ENCODE measurements around the gene KLF12. TPM values are rescaled to one million over a fixed set of nuclear protein-coding genes. Genes with fewer than 3 reads are reported as not detected.

KLF12 gene
- total RNA-seq, 1 donor from 2014 or later = 10.1 TPM

- Histone ChIP-seq H3K36me3 (no peaks in the 10 kb centered on the region), H3K27me3 (no peaks in the 10 kb centered on the region), H2AFZ (replicated peaks) (no peak overlapping the region), H3K4me2 (no peak overlapping the region), H3F3A (ENCODE audit: low read depth) (no peaks in the 10 kb centered on the region), H3K79me2 (ENCODE audit: low read depth) (peaks cover 55% of the 10 kb centered on the region), H3K9ac (no peak overlapping the region), H3K9me3 (ENCODE audit: low read depth) (no peaks in the 10 kb centered on the region), H3K4me3 (no peak overlapping the region), H3K4me1 (no peaks in the 10 kb centered on the region), H4K20me1 (ENCODE audit: low read depth) (no peaks in the 10 kb centered on the region), H3K27ac (no peak overlapping the region)
- peaks cover 49% of the 10 kb centered on the region for H3K36me3 Mint-ChIP-seq
- no peaks in the 10 kb centered on the region for H3K4me1 Mint-ChIP-seq
- DNase-seq (ENCODE audit: low spot score) = no peak
- H3K27me3 Mint-ChIP-seq (ENCODE audit: insufficient read depth, low read depth) = no peaks in the 10 kb centered on the region
- TF ChIP-seq EZH2phosphoT487 (IDR thresholded peaks at IDR 0.05) (no peak), CTCF (IDR thresholded peaks at IDR 0.05) (no peak), EZH2 (IDR thresholded peaks at IDR 0.05) (no peak)
- peaks cover 52% of the 10 kb centered on the region for H3K9me3 Mint-ChIP-seq
- H3K4me3 Mint-ChIP-seq = no peak overlapping the region
- H3K27ac Mint-ChIP-seq = no peak overlapping the region
Measured at GRCh38 chr13:74114202-74114601, 20.0 kb downstream of the KLF12 start.

GRCh38 chr13:74111901-74112824, 22.0 kb downstream of the KLF12 start:
- H2AFZ ChIP-seq (replicated peaks) = no peak overlapping the region
- H3F3A ChIP-seq (ENCODE audit: low read depth) = no peaks in the 10 kb centered on the region
- H3K36me3 ChIP-seq = no peaks in the 10 kb centered on the region
- no peaks in the 10 kb centered on the region for H3K4me1 ChIP-seq
- Mint-ChIP-seq H3K9me3 (peaks cover 45% of the 10 kb centered on the region), H3K27ac (no peak overlapping the region), H3K27me3 (ENCODE audit: insufficient read depth, low read depth) (no peaks in the 10 kb centered on the region), H3K4me1 (no peaks in the 10 kb centered on the region), H3K36me3 (peaks cover 38% of the 10 kb centered on the region), H3K4me3 (no peak overlapping the region)
- no peaks in the 10 kb centered on the region for H4K20me1 ChIP-seq (ENCODE audit: low read depth)
- H3K27me3 ChIP-seq = no peaks in the 10 kb centered on the region
- H3K9ac ChIP-seq = no peak overlapping the region
- no peak overlapping the region for H3K4me2 ChIP-seq
- no peak for DNase-seq (ENCODE audit: low spot score)
- no peak overlapping the region for H3K27ac ChIP-seq
- TF ChIP-seq CTCF (IDR thresholded peaks at IDR 0.05) (no peak), EZH2phosphoT487 (IDR thresholded peaks at IDR 0.05) (no peak), EZH2 (IDR thresholded peaks at IDR 0.05) (no peak)
- H3K9me3 ChIP-seq (ENCODE audit: low read depth) = no peaks in the 10 kb centered on the region
- H3K79me2 ChIP-seq (ENCODE audit: low read depth) = peaks cover 50% of the 10 kb centered on the region
- no peak overlapping the region for H3K4me3 ChIP-seq

- Histone ChIP-seq H3F3A (ENCODE audit: low read depth) (no peaks in the 10 kb centered on the region), H3K4me1 (no peaks in the 10 kb centered on the region), H3K27me3 (no peaks in the 10 kb centered on the region), H3K79me2 (ENCODE audit: low read depth) (peaks cover 49% of the 10 kb centered on the region), H3K36me3 (no peaks in the 10 kb centered on the region), H3K4me3 (no peak overlapping the region), H4K20me1 (ENCODE audit: low read depth) (no peaks in the 10 kb centered on the region), H3K9me3 (ENCODE audit: low read depth) (no peaks in the 10 kb centered on the region), H3K4me2 (no peak overlapping the region), H3K9ac (no peak overlapping the region), H2AFZ (replicated peaks) (no peak overlapping the region), H3K27ac (no peak overlapping the region)
- no peaks in the 10 kb centered on the region for H3K27me3 Mint-ChIP-seq (ENCODE audit: insufficient read depth, low read depth)
- no peak for DNase-seq (ENCODE audit: low spot score)
- TF ChIP-seq CTCF (IDR thresholded peaks at IDR 0.05) (no peak), EZH2 (IDR thresholded peaks at IDR 0.05) (no peak), EZH2phosphoT487 (IDR thresholded peaks at IDR 0.05) (no peak)
- no peak overlapping the region for H3K4me3 Mint-ChIP-seq
- H3K27ac Mint-ChIP-seq = no peak overlapping the region
- H3K9me3 Mint-ChIP-seq = peaks cover 46% of the 10 kb centered on the region
- H3K36me3 Mint-ChIP-seq = peaks cover 38% of the 10 kb centered on the region
- H3K4me1 Mint-ChIP-seq = no peaks in the 10 kb centered on the region
Measured at GRCh38 chr13:74111399-74111798, 22.8 kb downstream of the KLF12 start.
